Trophoblast cell (in vitro differentiated cells and primary cell): Measurements from ENCODE around the gene SDHD.

Experiments used
- DNase-seq, 2 donors: peaks; one replicate each; pipeline ENCODE4 v3.0.0-alpha.2; 2016
- H2AFZ ChIP-seq: 2 replicates; pipeline ENCODE4 v1.6.1; 2013; ENCODE audit warnings: low read length, moderate library complexity, mild to moderate bottlenecking; ENCODE audit not compliant: insufficient read depth, poor library complexity
- H2AK5ac ChIP-seq: 2 replicates; pipeline ENCODE4 v1.6.1; 2013; ENCODE audit warnings: mild to moderate bottlenecking, low read length
- H2BK120ac ChIP-seq: 2 replicates; pipeline ENCODE4 v1.6.1; 2013; ENCODE audit warnings: low read length, mild to moderate bottlenecking, moderate library complexity; ENCODE audit not compliant: insufficient read depth, poor library complexity
- H2BK12ac ChIP-seq: 2 replicates; pipeline ENCODE4 v1.6.1; 2013; ENCODE audit warnings: mild to moderate bottlenecking, low read length, moderate library complexity
- H2BK5ac ChIP-seq: 2 replicates; pipeline ENCODE4 v1.6.1; 2013; ENCODE audit warnings: low read length, low read depth, moderate library complexity, mild to moderate bottlenecking; ENCODE audit not compliant: poor library complexity
- H3K14ac ChIP-seq: 2 replicates; pipeline ENCODE4 v1.6.1; 2013; ENCODE audit warnings: mild to moderate bottlenecking, low read length
- H3K18ac ChIP-seq: 2 replicates; pipeline ENCODE4 v1.6.1; 2013; ENCODE audit warnings: mild to moderate bottlenecking, low read length
- H3K23ac ChIP-seq: 2 replicates; pipeline ENCODE4 v1.6.1; 2013; ENCODE audit warnings: low read length
- H3K27ac ChIP-seq: 2 replicates; pipeline ENCODE4 v1.5.1; 2013; ENCODE audit warnings: low read depth, mild to moderate bottlenecking, inconsistent platforms, low read length, moderate library complexity
- H3K27me3 ChIP-seq: 2 replicates; pipeline ENCODE4 v1.6.1; 2013; ENCODE audit warnings: inconsistent platforms, mild to moderate bottlenecking, low read length, moderate library complexity; ENCODE audit not compliant: insufficient read depth
- H3K36me3 ChIP-seq, 2 experiments: 1 replicate in 1 of 2; 2 replicates in 1 of 2; pipeline ENCODE4 v1.6.1; 2013; ENCODE audit warnings: low read length in 2 of 2, mild to moderate bottlenecking in 2 of 2, moderate library complexity in 1 of 2; ENCODE audit not compliant: insufficient read depth in 2 of 2, control insufficient read depth in 1 of 2
- H3K4ac ChIP-seq: 2 replicates; pipeline ENCODE4 v1.6.1; 2013; ENCODE audit warnings: low read depth, mild to moderate bottlenecking, low read length, moderate library complexity
- H3K4me1 ChIP-seq, 2 experiments: 1 replicate in 1 of 2; 2 replicates in 1 of 2; pipeline ENCODE4 v1.6.1; 2013; ENCODE audit warnings: low read length in 2 of 2, mild to moderate bottlenecking in 2 of 2, moderate library complexity in 1 of 2; ENCODE audit not compliant: insufficient read depth in 2 of 2, control insufficient read depth in 1 of 2
- H3K4me2 ChIP-seq: 2 replicates; pipeline ENCODE4 v1.6.1; 2013; ENCODE audit warnings: inconsistent platforms, mild to moderate bottlenecking, low read length, moderate library complexity
- H3K4me3 ChIP-seq: 2 replicates; pipeline ENCODE4 v1.5.1; 2013; ENCODE audit warnings: mild to moderate bottlenecking, low read depth, low read length, inconsistent platforms
- H3K79me1 ChIP-seq: one replicate; pipeline ENCODE4 v1.6.1; 2013; ENCODE audit warnings: low read length
- H3K79me2 ChIP-seq: 2 replicates; pipeline ENCODE4 v1.6.1; 2013; ENCODE audit warnings: low read length, mild to moderate bottlenecking; ENCODE audit not compliant: control insufficient read depth, insufficient read depth, poor library complexity
- H3K9ac ChIP-seq: 2 replicates; pipeline ENCODE4 v1.6.1; 2013; ENCODE audit warnings: mild to moderate bottlenecking, low read length
- H3K9me3 ChIP-seq: 2 replicates; pipeline ENCODE4 v1.6.1; 2013; ENCODE audit warnings: low read depth, mild to moderate bottlenecking, control low read depth, inconsistent platforms, low read length; ENCODE audit not compliant: insufficient read depth
- H4K12ac ChIP-seq: 2 replicates; pipeline ENCODE4 v1.6.1; 2013; ENCODE audit warnings: low read depth, mild to moderate bottlenecking, low read length, moderate library complexity
- H4K8ac ChIP-seq: 2 replicates; pipeline ENCODE4 v1.6.1; 2013; ENCODE audit warnings: low read depth, mild to moderate bottlenecking, low read length, moderate library complexity
- H4K91ac ChIP-seq: one replicate; pipeline ENCODE4 v1.6.1; 2013; ENCODE audit warnings: low read depth, mild to moderate bottlenecking, low read length, moderate library complexity
- WGBS: extraction: QIAGEN DNeasy Blood & Tissue Kit; methylation state at CpG from one replicate; pipeline ENCODE4 v1.1.7; 2013; ENCODE audit warnings: missing lambda C conversion rate; ENCODE audit not compliant: insufficient read length, insufficient coverage; ENCODE audit errors: extremely low coverage; 5-methylcytosine and 5-hydroxymethylcytosine counted together

Gene SDHD

GRCh38 chr11:112062923-112063322, 23.8 kb upstream of the SDHD start:
- Histone ChIP-seq H3K9me3 (no peaks in the 10 kb centered on the region), H2BK5ac (no peak overlapping the region), H3K79me2 (no peaks in the 10 kb centered on the region), H3K4me1 (no peaks in the 10 kb centered on the region), H4K91ac (no peak overlapping the region), H3K18ac (no peak overlapping the region), H2BK12ac (no peak overlapping the region), H3K27ac (no peak overlapping the region), H2BK120ac (no peak overlapping the region), H4K8ac (no peak overlapping the region), H3K4me2 (no peak overlapping the region), H3K4me3 (no peak overlapping the region), H3K4ac (no peak overlapping the region), H4K12ac (no peak overlapping the region), H3K23ac (no peak overlapping the region), H3K9ac (no peak overlapping the region), H2AFZ (no peak overlapping the region), H3K36me3 (peaks cover 4 to 20% of the 10 kb centered on the region in 2 experiments), H2AK5ac (no peak overlapping the region), H3K27me3 (no peaks in the 10 kb centered on the region), H3K79me1 (no peaks in the 10 kb centered on the region), H3K14ac (no peak overlapping the region)
- no CpG with 5 or more reads among the region's 1 CpG for WGBS
- no peak for DNase-seq

- Histone ChIP-seq H3K27me3 (no peaks in the 10 kb centered on the region), H3K4me1 (no peaks in the 10 kb centered on the region), H2BK5ac (peak within 1 kb of the TSS; percentile 96), H2BK12ac (peak within 1 kb of the TSS; percentile 93), H4K12ac (peak within 1 kb of the TSS; percentile 99), H3K36me3 (peaks cover 6 to 10% of the 10 kb centered on the region in 2 experiments), H3K4me3 (peak within 1 kb of the TSS; percentile 95), H4K8ac (peak within 1 kb of the TSS; percentile 99), H3K79me2 (peaks cover 8% of the 10 kb centered on the region), H4K91ac (peak within 1 kb of the TSS; percentile 97), H3K27ac (peak within 1 kb of the TSS; percentile 91), H3K9ac (peak within 1 kb of the TSS; percentile 99), H2AFZ (peak within 1 kb of the TSS; percentile 97), H2BK120ac (peak within 1 kb of the TSS; percentile 99), H3K18ac (peak within 1 kb of the TSS; percentile 95), H2AK5ac (no peak within 1 kb of the TSS), H3K9me3 (no peaks in the 10 kb centered on the region), H3K23ac (no peak within 1 kb of the TSS), H3K79me1 (peaks cover 8% of the 10 kb centered on the region), H3K4ac (peak within 1 kb of the TSS; percentile 60), H3K4me2 (peak within 1 kb of the TSS; percentile 91), H3K14ac (peak within 1 kb of the TSS; percentile 96)
- no CpG with 5 or more reads among the region's 43 CpGs for WGBS
- DNase-seq: peak; percentile 68 to 89
These were observed 12.5 kb upstream of the SDHD start, which contains the start of the genes NKAPD1 and PIH1D2 for GRCh38 chr11:112073941-112074811. Gene NKAPD1 (plus strand): TSS chr11:112074299. CDS start chr11:112075575, 1,276 bp downstream. Gene PIH1D2 (minus strand): TSS chr11:112074017. CDS start chr11:112073174, 843 bp downstream.

DNA sequence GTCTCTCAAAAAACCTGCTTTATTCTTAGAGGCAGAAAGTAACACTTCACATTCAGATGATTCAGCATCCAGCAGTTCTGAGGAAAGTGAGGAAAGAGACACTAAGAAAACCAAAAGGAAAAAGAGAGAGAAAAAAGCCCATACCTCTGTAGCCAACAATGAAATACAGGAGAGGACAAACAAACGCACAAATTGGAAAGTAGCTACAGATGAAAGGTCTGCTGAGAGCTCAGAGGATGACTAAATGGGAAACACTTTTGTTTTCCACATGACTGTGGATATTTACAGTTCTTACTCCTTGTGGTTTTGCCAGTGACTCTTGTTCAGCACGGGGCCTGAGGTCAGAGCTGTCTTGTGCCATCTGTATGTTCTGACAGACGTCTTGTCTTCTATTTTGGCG, 3.9 kb upstream of the SDHD start:
- no CpG with 5 or more reads among the region's 4 CpGs for WGBS
- no peak overlapping the region for H3K18ac ChIP-seq
- no peak overlapping the region for H3K9ac ChIP-seq
- H3K27ac ChIP-seq: no peak overlapping the region
- H4K8ac ChIP-seq: no peak overlapping the region
- no peak overlapping the region for H3K4ac ChIP-seq
- no peak overlapping the region for H3K14ac ChIP-seq
- no peak overlapping the region for H2BK12ac ChIP-seq
- peaks cover 0 to 6% of the 10 kb centered on the region in 2 experiments for H3K4me1 ChIP-seq
- H3K79me1 ChIP-seq: peaks cover 6% of the 10 kb centered on the region
- no peak overlapping the region for H2AK5ac ChIP-seq
- no peak overlapping the region for H3K23ac ChIP-seq
- no peak overlapping the region for H4K91ac ChIP-seq
- peaks cover 12% of the 10 kb centered on the region for H3K79me2 ChIP-seq
- no peak overlapping the region for H4K12ac ChIP-seq
- H3K4me2 ChIP-seq: no peak overlapping the region
- H2AFZ ChIP-seq: no peak overlapping the region
- H3K36me3 ChIP-seq: peaks cover 10 to 29% of the 10 kb centered on the region in 2 experiments
- H3K27me3 ChIP-seq: no peaks in the 10 kb centered on the region
- no peak overlapping the region for H2BK5ac ChIP-seq
- no peak overlapping the region for H3K4me3 ChIP-seq
- DNase-seq: peak in 1 of 2 donors; percentile 13
- no peaks in the 10 kb centered on the region for H3K9me3 ChIP-seq
- no peak overlapping the region for H2BK120ac ChIP-seq

GRCh38 chr11:112085822-112086421, 751 bp upstream of the SDHD start:
- Histone ChIP-seq H3K4ac (peak overlapping the region; percentile 22), H3K36me3 (peaks cover 3 to 22% of the 10 kb centered on the region in 2 experiments), H3K4me3 (peak overlapping the region; percentile 86), H3K14ac (peak overlapping the region; percentile 63), H2AFZ (peak overlapping the region; percentile 41), H3K18ac (peak overlapping the region; percentile 31), H4K12ac (peak overlapping the region; percentile 49), H3K9me3 (no peaks in the 10 kb centered on the region), H2BK12ac (no peak overlapping the region), H4K8ac (peak overlapping the region; percentile 76), H4K91ac (peak overlapping the region; percentile 28), H2BK120ac (peak overlapping the region; percentile 18), H3K27me3 (no peaks in the 10 kb centered on the region), H2AK5ac (peak overlapping the region; percentile 32), H3K23ac (no peak overlapping the region), H2BK5ac (no peak overlapping the region), H3K4me1 (peaks cover 0 to 7% of the 10 kb centered on the region in 2 experiments), H3K27ac (no peak overlapping the region), H3K79me2 (peaks cover 12% of the 10 kb centered on the region), H3K9ac (peak overlapping the region; percentile 76), H3K79me1 (peaks cover 6% of the 10 kb centered on the region), H3K4me2 (peak overlapping the region; percentile 78)
- WGBS: no CpG with 5 or more reads among the region's 19 CpGs
- DNase-seq: no peak
